ENCODE measurements around the gene PIM2. TPM values are rescaled to one million over a fixed set of nuclear protein-coding genes. Genes with fewer than 3 reads are reported as not detected.

Gene PIM2
- total and polyA plus RNA-seq, 4 donors = 4.5 to 28.3 (median 6.9) TPM

DNA sequence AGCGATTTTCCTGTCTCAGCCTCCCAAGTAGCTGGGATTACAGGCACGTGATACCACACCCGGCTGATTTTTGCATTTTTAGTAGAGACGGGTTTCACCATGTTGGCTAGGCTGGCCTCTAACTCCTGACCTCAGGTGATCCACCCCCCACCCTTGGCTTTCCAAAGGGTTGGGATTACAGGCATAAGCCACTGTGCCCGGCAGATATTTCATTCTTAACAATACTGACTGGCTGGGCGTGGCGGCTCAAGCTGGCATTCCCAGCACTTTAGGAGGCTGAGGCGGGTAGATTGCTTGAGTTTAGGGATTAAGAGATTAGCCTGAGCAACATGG, 19.8 kb downstream of the PIM2 start:
- TF ChIP-seq HNF4G (IDR thresholded peaks at IDR 0.05) (no peak), YY1 (IDR thresholded peaks at IDR 0.05) (no peak), FOXA2 (IDR thresholded peaks at IDR 0.05) (no peak), TAF1 (conservative IDR thresholded peaks at IDR 0.05) (no peak), EGR1 (IDR thresholded peaks at IDR 0.05; ENCODE audit: low read depth in 2 of 2) (no peak), GABPA (IDR thresholded peaks at IDR 0.05 in 1 of 2, conservative IDR thresholded peaks at IDR 0.05 in 1 of 2) (no peak), NR2F2 (IDR thresholded peaks at IDR 0.05) (no peak), SP1 (IDR thresholded peaks at IDR 0.05) (no peak), RAD21 (IDR thresholded peaks at IDR 0.05) (no peak), HNF4A (conservative IDR thresholded peaks at IDR 0.05) (no peak), FOXA1 (IDR thresholded peaks at IDR 0.05) (no peak), RXRA (IDR thresholded peaks at IDR 0.05) (no peak), JUND (IDR thresholded peaks at IDR 0.05) (no peak)
- TF ChIP-seq, protein P1, sequence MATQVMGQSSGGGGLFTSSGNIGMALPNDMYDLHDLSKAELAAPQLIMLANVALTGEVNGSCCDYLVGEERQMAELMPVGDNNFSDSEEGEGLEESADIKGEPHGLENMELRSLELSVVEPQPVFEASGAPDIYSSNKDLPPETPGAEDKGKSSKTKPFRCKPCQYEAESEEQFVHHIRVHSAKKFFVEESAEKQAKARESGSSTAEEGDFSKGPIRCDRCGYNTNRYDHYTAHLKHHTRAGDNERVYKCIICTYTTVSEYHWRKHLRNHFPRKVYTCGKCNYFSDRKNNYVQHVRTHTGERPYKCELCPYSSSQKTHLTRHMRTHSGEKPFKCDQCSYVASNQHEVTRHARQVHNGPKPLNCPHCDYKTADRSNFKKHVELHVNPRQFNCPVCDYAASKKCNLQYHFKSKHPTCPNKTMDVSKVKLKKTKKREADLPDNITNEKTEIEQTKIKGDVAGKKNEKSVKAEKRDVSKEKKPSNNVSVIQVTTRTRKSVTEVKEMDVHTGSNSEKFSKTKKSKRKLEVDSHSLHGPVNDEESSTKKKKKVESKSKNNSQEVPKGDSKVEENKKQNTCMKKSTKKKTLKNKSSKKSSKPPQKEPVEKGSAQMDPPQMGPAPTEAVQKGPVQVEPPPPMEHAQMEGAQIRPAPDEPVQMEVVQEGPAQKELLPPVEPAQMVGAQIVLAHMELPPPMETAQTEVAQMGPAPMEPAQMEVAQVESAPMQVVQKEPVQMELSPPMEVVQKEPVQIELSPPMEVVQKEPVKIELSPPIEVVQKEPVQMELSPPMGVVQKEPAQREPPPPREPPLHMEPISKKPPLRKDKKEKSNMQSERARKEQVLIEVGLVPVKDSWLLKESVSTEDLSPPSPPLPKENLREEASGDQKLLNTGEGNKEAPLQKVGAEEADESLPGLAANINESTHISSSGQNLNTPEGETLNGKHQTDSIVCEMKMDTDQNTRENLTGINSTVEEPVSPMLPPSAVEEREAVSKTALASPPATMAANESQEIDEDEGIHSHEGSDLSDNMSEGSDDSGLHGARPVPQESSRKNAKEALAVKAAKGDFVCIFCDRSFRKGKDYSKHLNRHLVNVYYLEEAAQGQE (IDR thresholded peaks at IDR 0.05) = no peak
- TF ChIP-seq, protein P2, sequence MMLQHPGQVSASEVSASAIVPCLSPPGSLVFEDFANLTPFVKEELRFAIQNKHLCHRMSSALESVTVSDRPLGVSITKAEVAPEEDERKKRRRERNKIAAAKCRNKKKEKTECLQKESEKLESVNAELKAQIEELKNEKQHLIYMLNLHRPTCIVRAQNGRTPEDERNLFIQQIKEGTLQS (IDR thresholded peaks at IDR 0.05) = no peak
- TF ChIP-seq, protein P3, sequence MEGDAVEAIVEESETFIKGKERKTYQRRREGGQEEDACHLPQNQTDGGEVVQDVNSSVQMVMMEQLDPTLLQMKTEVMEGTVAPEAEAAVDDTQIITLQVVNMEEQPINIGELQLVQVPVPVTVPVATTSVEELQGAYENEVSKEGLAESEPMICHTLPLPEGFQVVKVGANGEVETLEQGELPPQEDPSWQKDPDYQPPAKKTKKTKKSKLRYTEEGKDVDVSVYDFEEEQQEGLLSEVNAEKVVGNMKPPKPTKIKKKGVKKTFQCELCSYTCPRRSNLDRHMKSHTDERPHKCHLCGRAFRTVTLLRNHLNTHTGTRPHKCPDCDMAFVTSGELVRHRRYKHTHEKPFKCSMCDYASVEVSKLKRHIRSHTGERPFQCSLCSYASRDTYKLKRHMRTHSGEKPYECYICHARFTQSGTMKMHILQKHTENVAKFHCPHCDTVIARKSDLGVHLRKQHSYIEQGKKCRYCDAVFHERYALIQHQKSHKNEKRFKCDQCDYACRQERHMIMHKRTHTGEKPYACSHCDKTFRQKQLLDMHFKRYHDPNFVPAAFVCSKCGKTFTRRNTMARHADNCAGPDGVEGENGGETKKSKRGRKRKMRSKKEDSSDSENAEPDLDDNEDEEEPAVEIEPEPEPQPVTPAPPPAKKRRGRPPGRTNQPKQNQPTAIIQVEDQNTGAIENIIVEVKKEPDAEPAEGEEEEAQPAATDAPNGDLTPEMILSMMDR (IDR thresholded peaks at IDR 0.05; ENCODE audit: low read depth, low read length, missing input control) = no peak
- TF ChIP-seq, protein P4, sequence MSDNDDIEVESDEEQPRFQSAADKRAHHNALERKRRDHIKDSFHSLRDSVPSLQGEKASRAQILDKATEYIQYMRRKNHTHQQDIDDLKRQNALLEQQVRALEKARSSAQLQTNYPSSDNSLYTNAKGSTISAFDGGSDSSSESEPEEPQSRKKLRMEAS (IDR thresholded peaks at IDR 0.05) = no peak
- TF ChIP-seq, protein P5, sequence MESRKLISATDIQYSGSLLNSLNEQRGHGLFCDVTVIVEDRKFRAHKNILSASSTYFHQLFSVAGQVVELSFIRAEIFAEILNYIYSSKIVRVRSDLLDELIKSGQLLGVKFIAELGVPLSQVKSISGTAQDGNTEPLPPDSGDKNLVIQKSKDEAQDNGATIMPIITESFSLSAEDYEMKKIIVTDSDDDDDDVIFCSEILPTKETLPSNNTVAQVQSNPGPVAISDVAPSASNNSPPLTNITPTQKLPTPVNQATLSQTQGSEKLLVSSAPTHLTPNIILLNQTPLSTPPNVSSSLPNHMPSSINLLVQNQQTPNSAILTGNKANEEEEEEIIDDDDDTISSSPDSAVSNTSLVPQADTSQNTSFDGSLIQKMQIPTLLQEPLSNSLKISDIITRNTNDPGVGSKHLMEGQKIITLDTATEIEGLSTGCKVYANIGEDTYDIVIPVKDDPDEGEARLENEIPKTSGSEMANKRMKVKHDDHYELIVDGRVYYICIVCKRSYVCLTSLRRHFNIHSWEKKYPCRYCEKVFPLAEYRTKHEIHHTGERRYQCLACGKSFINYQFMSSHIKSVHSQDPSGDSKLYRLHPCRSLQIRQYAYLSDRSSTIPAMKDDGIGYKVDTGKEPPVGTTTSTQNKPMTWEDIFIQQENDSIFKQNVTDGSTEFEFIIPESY (IDR thresholded peaks at IDR 0.05) = no peak
- H3K27ac ChIP-seq (ENCODE audit: low read depth in 1 of 2, low read length in 2 of 2) = no peak overlapping the region
- H3K9me3 ChIP-seq (ENCODE audit: control insufficient read depth in 4 of 4, low read length in 3 of 4) = no peaks in the 10 kb centered on the region
- H3K9ac ChIP-seq (ENCODE audit: low read depth in 1 of 2, low read length in 2 of 2) = no peak overlapping the region
- DNase-seq (ENCODE audit: low spot score) = no peak
- peaks cover 3 to 26% (median 8%) of the 10 kb centered on the region in 4 donors for H3K36me3 ChIP-seq (ENCODE audit: control insufficient read depth in 4 of 4, insufficient read depth in 3 of 4, low read depth in 1 of 4, low read length in 3 of 4)
- peaks cover 6 to 12% (median 10%) of the 10 kb centered on the region in 4 donors for H3K4me1 ChIP-seq (ENCODE audit: control insufficient read depth in 4 of 4, insufficient read depth in 4 of 4, low read length in 3 of 4)
- 88% methylated on average over 8 of the region's 8 CpGs for WGBS
- H3K4me3 ChIP-seq (ENCODE audit: low read depth in 1 of 3, low read length in 3 of 3) = no peak overlapping the region
- no peaks in the 10 kb centered on the region for H3K27me3 ChIP-seq (ENCODE audit: control insufficient read depth in 4 of 4, insufficient read depth in 4 of 4, low read length in 3 of 4)

Data from liver (tissue), 9 donors.